ENCODE measurements around the gene GALNTL6. TPM values are rescaled to one million over a fixed set of nuclear protein-coding genes. Genes with fewer than 3 reads are reported as not detected.

Gene GALNTL6
- polyA plus RNA-seq, 1 donor from 2014 or later: 14.9 TPM

DNA sequence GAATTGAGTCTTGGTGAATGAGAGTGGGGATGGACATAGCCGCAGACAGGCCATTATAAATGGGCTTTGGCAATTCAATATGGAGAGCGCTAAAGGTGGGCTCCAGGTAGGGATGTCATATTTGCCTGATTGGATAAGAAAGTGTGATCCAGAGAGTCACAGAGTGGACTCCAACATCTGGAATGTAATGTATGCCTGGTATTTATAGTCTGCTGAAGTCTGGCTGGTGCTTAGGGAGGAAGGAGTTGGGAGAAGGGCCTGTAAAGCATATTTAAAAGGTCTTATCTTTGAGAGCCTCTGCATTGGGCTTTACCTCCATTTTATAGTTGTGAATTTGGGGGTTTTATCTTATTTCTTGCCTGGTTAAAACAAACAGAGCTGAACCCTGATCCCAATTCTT lies 153.2 kb downstream of the GALNTL6 start:
- H3K4me2 ChIP-seq (ENCODE audit: low read length): no peak overlapping the region
- no peaks in the 10 kb centered on the region for H3K9me2 ChIP-seq (ENCODE audit: insufficient read depth, low read length)
- H2AFZ ChIP-seq (ENCODE audit: low read depth, low read length): no peak overlapping the region
- no peaks in the 10 kb centered on the region for H3K9me3 ChIP-seq (ENCODE audit: low read length)
- TF ChIP-seq TAF1 (IDR thresholded peaks at IDR 0.05; ENCODE audit: low read depth): no peak
- TF ChIP-seq EZH2 (IDR thresholded peaks at IDR 0.05; ENCODE audit: borderline replicate concordance, insufficient read depth, low read length, poor library complexity, severe bottlenecking): no peak
- TF ChIP-seq EP300 (conservative IDR thresholded peaks at IDR 0.05; ENCODE audit: poor library complexity, severe bottlenecking): no peak
- TF ChIP-seq, protein P1, sequence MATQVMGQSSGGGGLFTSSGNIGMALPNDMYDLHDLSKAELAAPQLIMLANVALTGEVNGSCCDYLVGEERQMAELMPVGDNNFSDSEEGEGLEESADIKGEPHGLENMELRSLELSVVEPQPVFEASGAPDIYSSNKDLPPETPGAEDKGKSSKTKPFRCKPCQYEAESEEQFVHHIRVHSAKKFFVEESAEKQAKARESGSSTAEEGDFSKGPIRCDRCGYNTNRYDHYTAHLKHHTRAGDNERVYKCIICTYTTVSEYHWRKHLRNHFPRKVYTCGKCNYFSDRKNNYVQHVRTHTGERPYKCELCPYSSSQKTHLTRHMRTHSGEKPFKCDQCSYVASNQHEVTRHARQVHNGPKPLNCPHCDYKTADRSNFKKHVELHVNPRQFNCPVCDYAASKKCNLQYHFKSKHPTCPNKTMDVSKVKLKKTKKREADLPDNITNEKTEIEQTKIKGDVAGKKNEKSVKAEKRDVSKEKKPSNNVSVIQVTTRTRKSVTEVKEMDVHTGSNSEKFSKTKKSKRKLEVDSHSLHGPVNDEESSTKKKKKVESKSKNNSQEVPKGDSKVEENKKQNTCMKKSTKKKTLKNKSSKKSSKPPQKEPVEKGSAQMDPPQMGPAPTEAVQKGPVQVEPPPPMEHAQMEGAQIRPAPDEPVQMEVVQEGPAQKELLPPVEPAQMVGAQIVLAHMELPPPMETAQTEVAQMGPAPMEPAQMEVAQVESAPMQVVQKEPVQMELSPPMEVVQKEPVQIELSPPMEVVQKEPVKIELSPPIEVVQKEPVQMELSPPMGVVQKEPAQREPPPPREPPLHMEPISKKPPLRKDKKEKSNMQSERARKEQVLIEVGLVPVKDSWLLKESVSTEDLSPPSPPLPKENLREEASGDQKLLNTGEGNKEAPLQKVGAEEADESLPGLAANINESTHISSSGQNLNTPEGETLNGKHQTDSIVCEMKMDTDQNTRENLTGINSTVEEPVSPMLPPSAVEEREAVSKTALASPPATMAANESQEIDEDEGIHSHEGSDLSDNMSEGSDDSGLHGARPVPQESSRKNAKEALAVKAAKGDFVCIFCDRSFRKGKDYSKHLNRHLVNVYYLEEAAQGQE (IDR thresholded peaks at IDR 0.05; ENCODE audit: borderline replicate concordance): no peak
- no peak for TF ChIP-seq POLR2AphosphoS5 (IDR thresholded peaks at IDR 0.05)
- TF ChIP-seq, protein P2, sequence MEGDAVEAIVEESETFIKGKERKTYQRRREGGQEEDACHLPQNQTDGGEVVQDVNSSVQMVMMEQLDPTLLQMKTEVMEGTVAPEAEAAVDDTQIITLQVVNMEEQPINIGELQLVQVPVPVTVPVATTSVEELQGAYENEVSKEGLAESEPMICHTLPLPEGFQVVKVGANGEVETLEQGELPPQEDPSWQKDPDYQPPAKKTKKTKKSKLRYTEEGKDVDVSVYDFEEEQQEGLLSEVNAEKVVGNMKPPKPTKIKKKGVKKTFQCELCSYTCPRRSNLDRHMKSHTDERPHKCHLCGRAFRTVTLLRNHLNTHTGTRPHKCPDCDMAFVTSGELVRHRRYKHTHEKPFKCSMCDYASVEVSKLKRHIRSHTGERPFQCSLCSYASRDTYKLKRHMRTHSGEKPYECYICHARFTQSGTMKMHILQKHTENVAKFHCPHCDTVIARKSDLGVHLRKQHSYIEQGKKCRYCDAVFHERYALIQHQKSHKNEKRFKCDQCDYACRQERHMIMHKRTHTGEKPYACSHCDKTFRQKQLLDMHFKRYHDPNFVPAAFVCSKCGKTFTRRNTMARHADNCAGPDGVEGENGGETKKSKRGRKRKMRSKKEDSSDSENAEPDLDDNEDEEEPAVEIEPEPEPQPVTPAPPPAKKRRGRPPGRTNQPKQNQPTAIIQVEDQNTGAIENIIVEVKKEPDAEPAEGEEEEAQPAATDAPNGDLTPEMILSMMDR (IDR thresholded peaks at IDR 0.05; ENCODE audit: poor library complexity, severe bottlenecking): no peak
- TF ChIP-seq MXI1 (conservative IDR thresholded peaks at IDR 0.05; ENCODE audit: poor library complexity, severe bottlenecking): no peak
- no peak for TF ChIP-seq SMC3 (conservative IDR thresholded peaks at IDR 0.05; ENCODE audit: poor library complexity)
- TF ChIP-seq RAD21 (conservative IDR thresholded peaks at IDR 0.05): no peak
- H3K79me2 ChIP-seq (replicated peaks; ENCODE audit: insufficient read depth, low read length): no peaks in the 10 kb centered on the region
- no peaks in the 10 kb centered on the region for H3K36me3 ChIP-seq (ENCODE audit: insufficient read depth, low read length)
- H3K27me3 ChIP-seq (ENCODE audit: insufficient read depth, low read depth, low read length): no peaks in the 10 kb centered on the region
- no peak overlapping the region for H3K4me3 ChIP-seq (ENCODE audit: low read length)
- no peaks in the 10 kb centered on the region for H3F3A ChIP-seq (ENCODE audit: insufficient read depth, low read length, poor library complexity, severe bottlenecking)
- H3K9ac ChIP-seq (ENCODE audit: low read length): no peak overlapping the region
- no peak overlapping the region for H3K27ac ChIP-seq (ENCODE audit: low read length)
- H4K20me1 ChIP-seq (ENCODE audit: insufficient read depth): no peaks in the 10 kb centered on the region

DNA sequence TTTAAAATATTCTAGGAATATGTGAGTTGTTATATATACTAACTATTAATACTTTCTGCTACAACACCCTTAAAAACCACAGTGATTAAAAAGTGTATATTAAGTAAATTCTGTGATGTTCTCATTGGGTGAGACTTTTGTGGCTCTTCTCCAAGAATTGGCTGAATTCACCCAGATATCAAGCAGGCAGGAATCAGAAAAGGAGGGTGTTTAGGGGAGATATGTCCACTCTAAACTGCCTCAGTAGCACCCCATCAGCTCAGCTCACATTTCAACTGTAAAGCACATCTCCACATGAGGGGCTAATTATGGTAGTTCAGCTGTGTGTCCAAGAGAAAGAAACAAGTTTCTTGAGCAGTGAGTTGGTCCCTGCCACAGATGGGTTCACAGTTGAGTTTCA lies 165.0 kb downstream of the GALNTL6 start:
- TF ChIP-seq MXI1 (conservative IDR thresholded peaks at IDR 0.05; ENCODE audit: poor library complexity, severe bottlenecking) (no peak), RAD21 (conservative IDR thresholded peaks at IDR 0.05) (no peak), EP300 (conservative IDR thresholded peaks at IDR 0.05; ENCODE audit: poor library complexity, severe bottlenecking) (no peak), SMC3 (conservative IDR thresholded peaks at IDR 0.05; ENCODE audit: poor library complexity) (no peak), EZH2 (IDR thresholded peaks at IDR 0.05; ENCODE audit: borderline replicate concordance, insufficient read depth, low read length, poor library complexity, severe bottlenecking) (no peak), TAF1 (IDR thresholded peaks at IDR 0.05; ENCODE audit: low read depth) (no peak), POLR2AphosphoS5 (IDR thresholded peaks at IDR 0.05) (no peak)
- TF ChIP-seq, protein P2 (IDR thresholded peaks at IDR 0.05; ENCODE audit: poor library complexity, severe bottlenecking): no peak
- TF ChIP-seq, protein P1 (IDR thresholded peaks at IDR 0.05; ENCODE audit: borderline replicate concordance): no peak
- no peak overlapping the region for H2AFZ ChIP-seq (ENCODE audit: low read depth, low read length)
- H4K20me1 ChIP-seq (ENCODE audit: insufficient read depth): no peaks in the 10 kb centered on the region

More for the DNA sequence above, 165.0 kb downstream of the GALNTL6 start:
- no peaks in the 10 kb centered on the region for H3K27me3 ChIP-seq (ENCODE audit: insufficient read depth, low read depth, low read length)
- H3F3A ChIP-seq (ENCODE audit: insufficient read depth, low read length, poor library complexity, severe bottlenecking): no peaks in the 10 kb centered on the region
- H3K79me2 ChIP-seq (replicated peaks; ENCODE audit: insufficient read depth, low read length): no peaks in the 10 kb centered on the region
- no peak overlapping the region for H3K9ac ChIP-seq (ENCODE audit: low read length)
- H3K4me3 ChIP-seq (ENCODE audit: low read length): no peak overlapping the region
- no peaks in the 10 kb centered on the region for H3K36me3 ChIP-seq (ENCODE audit: insufficient read depth, low read length)
- no peak overlapping the region for H3K27ac ChIP-seq (ENCODE audit: low read length)
- no peaks in the 10 kb centered on the region for H3K9me3 ChIP-seq (ENCODE audit: low read length)
- H3K9me2 ChIP-seq (ENCODE audit: insufficient read depth, low read length): no peaks in the 10 kb centered on the region
- no peak overlapping the region for H3K4me2 ChIP-seq (ENCODE audit: low read length)
